ENCODE measurements around the gene CSH1. TPM values are rescaled to one million over a fixed set of nuclear protein-coding genes. Genes with fewer than 3 reads are reported as not detected.
"Not testable (repeated sequence)": the region's sequence is repeated elsewhere in the genome, so short reads cannot be mapped to it uniquely, and the experiment has no call there.

The CSH1 gene
- total RNA-seq, 1 experiment from 2014 or later = not detected

DNA sequence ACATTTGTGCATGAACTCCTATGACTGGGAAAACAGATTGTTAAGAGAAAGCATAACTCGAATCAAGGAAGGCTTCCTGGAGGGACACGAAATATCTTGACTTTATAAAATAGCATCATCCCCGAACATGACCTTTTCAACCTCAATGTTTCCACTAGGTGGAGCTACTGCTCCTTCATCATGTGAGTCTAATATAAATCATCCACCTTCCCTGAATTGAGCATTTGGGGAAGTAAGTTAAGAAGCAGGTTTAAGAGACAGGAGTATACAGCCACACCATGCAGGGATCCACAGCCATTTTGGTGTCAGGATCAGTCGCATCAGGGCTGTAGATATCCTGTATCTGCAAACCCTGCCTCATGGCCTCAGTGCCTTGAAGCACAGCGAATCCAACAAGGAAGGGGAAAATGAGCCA is 7.4 kb upstream of the CSH1 start:
- H2BK5ac ChIP-seq (ENCODE audit: insufficient read length, low read length); H3K79me2 ChIP-seq (ENCODE audit: insufficient read depth, low read length); H3K23ac ChIP-seq (ENCODE audit: insufficient read length, low read depth, low read length); H3K4me1 ChIP-seq (ENCODE audit: insufficient read depth, low read length); H3K56ac ChIP-seq (ENCODE audit: insufficient read length, low read depth, low read length); H3K36me3 Mint-ChIP-seq (ENCODE audit: insufficient read depth in 1 of 3, low read depth in 3 of 3); H3K4me1 Mint-ChIP-seq; DNase-seq; H3K27ac Mint-ChIP-seq; H3K4ac ChIP-seq (ENCODE audit: low read depth, low read length); H3K14ac ChIP-seq (ENCODE audit: insufficient read depth, low read length); H3K23me2 ChIP-seq (ENCODE audit: insufficient read length, low read depth, low read length, poor library complexity, severe bottlenecking); H4K91ac ChIP-seq (ENCODE audit: insufficient read length, low read depth, low read length); H4K20me1 ChIP-seq (ENCODE audit: control insufficient read depth, insufficient read depth, insufficient read length); H3K27ac ChIP-seq (ENCODE audit: insufficient read length, low read depth, low read length); H3K4me2 ChIP-seq (ENCODE audit: insufficient read depth, insufficient read length, low read length); H2BK20ac ChIP-seq (ENCODE audit: low read depth, low read length, poor library complexity, severe bottlenecking); H2BK15ac ChIP-seq (ENCODE audit: low read depth, low read length); H2BK120ac ChIP-seq (ENCODE audit: low read depth, low read length, poor library complexity, severe bottlenecking); H3K27me3 ChIP-seq (ENCODE audit: insufficient read depth, low read length); H4K5ac ChIP-seq (ENCODE audit: insufficient read length, low read depth, low read length); H3K4me3 Mint-ChIP-seq; H3K79me1 ChIP-seq (ENCODE audit: insufficient read depth, low read depth, low read length, poor library complexity, severe bottlenecking); H3T11ph ChIP-seq (ENCODE audit: low read length); H2AFZ ChIP-seq (ENCODE audit: low read length); H2BK12ac ChIP-seq (ENCODE audit: insufficient read length, low read depth, low read length); H4K8ac ChIP-seq (replicated peaks; ENCODE audit: insufficient read length, low read depth, low read length); H3K9me3 Mint-ChIP-seq; H3K9me3 ChIP-seq (ENCODE audit: control insufficient read depth, low read depth, low read length); H2AK5ac ChIP-seq (ENCODE audit: insufficient read length, low read length); H3K9ac ChIP-seq (ENCODE audit: extremely low read depth, insufficient read length, low read length); H3K18ac ChIP-seq (ENCODE audit: insufficient read length, low read depth, low read length): not testable (repeated sequence)
- TF ChIP-seq, protein P1, sequence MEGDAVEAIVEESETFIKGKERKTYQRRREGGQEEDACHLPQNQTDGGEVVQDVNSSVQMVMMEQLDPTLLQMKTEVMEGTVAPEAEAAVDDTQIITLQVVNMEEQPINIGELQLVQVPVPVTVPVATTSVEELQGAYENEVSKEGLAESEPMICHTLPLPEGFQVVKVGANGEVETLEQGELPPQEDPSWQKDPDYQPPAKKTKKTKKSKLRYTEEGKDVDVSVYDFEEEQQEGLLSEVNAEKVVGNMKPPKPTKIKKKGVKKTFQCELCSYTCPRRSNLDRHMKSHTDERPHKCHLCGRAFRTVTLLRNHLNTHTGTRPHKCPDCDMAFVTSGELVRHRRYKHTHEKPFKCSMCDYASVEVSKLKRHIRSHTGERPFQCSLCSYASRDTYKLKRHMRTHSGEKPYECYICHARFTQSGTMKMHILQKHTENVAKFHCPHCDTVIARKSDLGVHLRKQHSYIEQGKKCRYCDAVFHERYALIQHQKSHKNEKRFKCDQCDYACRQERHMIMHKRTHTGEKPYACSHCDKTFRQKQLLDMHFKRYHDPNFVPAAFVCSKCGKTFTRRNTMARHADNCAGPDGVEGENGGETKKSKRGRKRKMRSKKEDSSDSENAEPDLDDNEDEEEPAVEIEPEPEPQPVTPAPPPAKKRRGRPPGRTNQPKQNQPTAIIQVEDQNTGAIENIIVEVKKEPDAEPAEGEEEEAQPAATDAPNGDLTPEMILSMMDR (conservative IDR thresholded peaks at IDR 0.05) = peak; percentile 68
- H3K27me3 Mint-ChIP-seq (ENCODE audit: low read depth) = peaks cover 12% of the 10 kb centered on the region
- no CpG with 5 or more reads among the region's 5 CpGs for WGBS (ENCODE audit: extremely low coverage, insufficient read length, low lambda C conversion rate)

GRCh38 chr17:63901971-63902370 is 5.6 kb upstream of the CSH1 start:
- not testable (repeated sequence) for H3K56ac ChIP-seq (ENCODE audit: insufficient read length, low read depth, low read length); H2AK5ac ChIP-seq (ENCODE audit: insufficient read length, low read length); H3K36me3 Mint-ChIP-seq (ENCODE audit: insufficient read depth in 1 of 3, low read depth in 3 of 3); H2BK120ac ChIP-seq (ENCODE audit: low read depth, low read length, poor library complexity, severe bottlenecking); H3K9ac ChIP-seq (ENCODE audit: extremely low read depth, insufficient read length, low read length); DNase-seq; H4K5ac ChIP-seq (ENCODE audit: insufficient read length, low read depth, low read length); H3K27me3 ChIP-seq (ENCODE audit: insufficient read depth, low read length); H3K79me1 ChIP-seq (ENCODE audit: insufficient read depth, low read depth, low read length, poor library complexity, severe bottlenecking); H2BK12ac ChIP-seq (ENCODE audit: insufficient read length, low read depth, low read length); H2BK20ac ChIP-seq (ENCODE audit: low read depth, low read length, poor library complexity, severe bottlenecking); H3K79me2 ChIP-seq (ENCODE audit: insufficient read depth, low read length); H3T11ph ChIP-seq (ENCODE audit: low read length); H2AFZ ChIP-seq (ENCODE audit: low read length); H3K14ac ChIP-seq (ENCODE audit: insufficient read depth, low read length); H2BK15ac ChIP-seq (ENCODE audit: low read depth, low read length); H3K4ac ChIP-seq (ENCODE audit: low read depth, low read length); H3K9me3 ChIP-seq (ENCODE audit: control insufficient read depth, low read depth, low read length); H3K9me3 Mint-ChIP-seq; H4K91ac ChIP-seq (ENCODE audit: insufficient read length, low read depth, low read length); H3K23me2 ChIP-seq (ENCODE audit: insufficient read length, low read depth, low read length, poor library complexity, severe bottlenecking); H3K27ac Mint-ChIP-seq; H3K4me2 ChIP-seq (ENCODE audit: insufficient read depth, insufficient read length, low read length); H4K8ac ChIP-seq (replicated peaks; ENCODE audit: insufficient read length, low read depth, low read length); H3K23ac ChIP-seq (ENCODE audit: insufficient read length, low read depth, low read length); H4K20me1 ChIP-seq (ENCODE audit: control insufficient read depth, insufficient read depth, insufficient read length); H3K27ac ChIP-seq (ENCODE audit: insufficient read length, low read depth, low read length); H2BK5ac ChIP-seq (ENCODE audit: insufficient read length, low read length); H3K4me1 Mint-ChIP-seq; H3K18ac ChIP-seq (ENCODE audit: insufficient read length, low read depth, low read length); H3K4me1 ChIP-seq (ENCODE audit: insufficient read depth, low read length); H3K4me3 Mint-ChIP-seq
- peaks cover 14% of the 10 kb centered on the region for H3K27me3 Mint-ChIP-seq (ENCODE audit: low read depth)
- WGBS (ENCODE audit: extremely low coverage, insufficient read length, low lambda C conversion rate) = no CpG with 5 or more reads among the region's 2 CpGs
